ENCODE data around the gene TAGLN2. TPM values are rescaled to one million over a fixed set of nuclear protein-coding genes. Genes with fewer than 3 reads are reported as not detected.

Gene TAGLN2
- total and polyA plus RNA-seq, 10 of the 15 experiments (the other 5 are each of a cell fraction or from before 2014, with no cell fraction given) = 155 to 611 (median 363) TPM

DNA sequence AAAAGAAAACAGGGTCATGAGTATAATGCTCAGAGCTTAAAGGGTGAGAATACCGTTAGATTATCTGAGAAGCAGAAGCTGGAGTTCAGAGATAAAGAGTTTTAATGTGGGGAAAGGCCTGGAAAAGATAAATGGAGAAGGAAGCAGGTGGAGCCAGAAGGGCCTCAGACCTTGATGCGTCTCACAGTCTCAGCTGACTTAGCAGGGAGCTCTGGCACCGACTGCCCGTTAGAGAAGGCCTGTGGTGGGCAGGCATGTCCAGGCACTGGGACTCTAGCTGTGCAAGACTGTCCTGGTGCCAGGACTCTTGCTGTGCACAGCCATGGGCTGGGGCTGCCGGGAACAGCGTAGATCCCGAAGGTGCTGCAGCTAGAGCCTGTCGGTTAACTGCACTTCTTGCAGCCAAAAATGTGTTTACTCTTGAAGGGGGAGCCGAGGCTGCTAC, 32.5 kb upstream of the TAGLN2 start (continued):
- TF ChIP-seq, protein P1, sequence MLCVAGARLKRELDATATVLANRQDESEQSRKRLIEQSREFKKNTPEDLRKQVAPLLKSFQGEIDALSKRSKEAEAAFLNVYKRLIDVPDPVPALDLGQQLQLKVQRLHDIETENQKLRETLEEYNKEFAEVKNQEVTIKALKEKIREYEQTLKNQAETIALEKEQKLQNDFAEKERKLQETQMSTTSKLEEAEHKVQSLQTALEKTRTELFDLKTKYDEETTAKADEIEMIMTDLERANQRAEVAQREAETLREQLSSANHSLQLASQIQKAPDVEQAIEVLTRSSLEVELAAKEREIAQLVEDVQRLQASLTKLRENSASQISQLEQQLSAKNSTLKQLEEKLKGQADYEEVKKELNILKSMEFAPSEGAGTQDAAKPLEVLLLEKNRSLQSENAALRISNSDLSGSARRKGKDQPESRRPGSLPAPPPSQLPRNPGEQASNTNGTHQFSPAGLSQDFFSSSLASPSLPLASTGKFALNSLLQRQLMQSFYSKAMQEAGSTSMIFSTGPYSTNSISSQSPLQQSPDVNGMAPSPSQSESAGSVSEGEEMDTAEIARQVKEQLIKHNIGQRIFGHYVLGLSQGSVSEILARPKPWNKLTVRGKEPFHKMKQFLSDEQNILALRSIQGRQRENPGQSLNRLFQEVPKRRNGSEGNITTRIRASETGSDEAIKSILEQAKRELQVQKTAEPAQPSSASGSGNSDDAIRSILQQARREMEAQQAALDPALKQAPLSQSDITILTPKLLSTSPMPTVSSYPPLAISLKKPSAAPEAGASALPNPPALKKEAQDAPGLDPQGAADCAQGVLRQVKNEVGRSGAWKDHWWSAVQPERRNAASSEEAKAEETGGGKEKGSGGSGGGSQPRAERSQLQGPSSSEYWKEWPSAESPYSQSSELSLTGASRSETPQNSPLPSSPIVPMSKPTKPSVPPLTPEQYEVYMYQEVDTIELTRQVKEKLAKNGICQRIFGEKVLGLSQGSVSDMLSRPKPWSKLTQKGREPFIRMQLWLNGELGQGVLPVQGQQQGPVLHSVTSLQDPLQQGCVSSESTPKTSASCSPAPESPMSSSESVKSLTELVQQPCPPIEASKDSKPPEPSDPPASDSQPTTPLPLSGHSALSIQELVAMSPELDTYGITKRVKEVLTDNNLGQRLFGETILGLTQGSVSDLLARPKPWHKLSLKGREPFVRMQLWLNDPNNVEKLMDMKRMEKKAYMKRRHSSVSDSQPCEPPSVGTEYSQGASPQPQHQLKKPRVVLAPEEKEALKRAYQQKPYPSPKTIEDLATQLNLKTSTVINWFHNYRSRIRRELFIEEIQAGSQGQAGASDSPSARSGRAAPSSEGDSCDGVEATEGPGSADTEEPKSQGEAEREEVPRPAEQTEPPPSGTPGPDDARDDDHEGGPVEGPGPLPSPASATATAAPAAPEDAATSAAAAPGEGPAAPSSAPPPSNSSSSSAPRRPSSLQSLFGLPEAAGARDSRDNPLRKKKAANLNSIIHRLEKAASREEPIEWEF (IDR thresholded peaks at IDR 0.05; ENCODE audit: insufficient replicate concordance, low read depth, low read length) = no peak
- TF ChIP-seq ZNF207 (IDR thresholded peaks at IDR 0.05; ENCODE audit: borderline replicate concordance) = no peak
- no peak for TF ChIP-seq ZNF24 (IDR thresholded peaks at IDR 0.05)
- no peak for TF ChIP-seq ATF7 (IDR thresholded peaks at IDR 0.05; ENCODE audit: low read depth)
- TF ChIP-seq SMAD1 (IDR thresholded peaks at IDR 0.05; ENCODE audit: low read depth, partially characterized antibody) = no peak

DNA sequence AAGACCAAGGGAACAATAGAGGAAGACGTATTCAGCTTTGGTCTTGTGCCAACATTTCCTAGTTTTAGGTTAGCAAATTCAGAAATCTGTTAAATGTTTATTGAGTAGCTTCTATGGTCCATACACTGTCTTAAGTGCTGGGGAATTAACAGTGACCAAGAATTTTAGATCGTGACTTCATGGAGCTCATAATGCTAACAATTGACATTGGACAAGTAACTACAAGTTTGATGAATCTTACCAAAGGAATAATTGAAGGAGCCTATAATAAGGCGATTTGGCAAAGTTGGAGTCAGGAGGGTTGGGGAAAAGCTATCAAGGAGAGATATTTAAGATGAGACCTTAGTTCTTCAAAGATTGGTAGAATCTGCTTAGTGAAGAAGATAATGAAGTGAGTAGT, 30.1 kb upstream of the TAGLN2 start:
- ATAC-seq (no peak), FAIRE-seq (no peak), DNase-seq (ENCODE audit: low read depth, low spot score) (no peak)
- ChIA-PET SMC1A (ENCODE audit: uncharacterized antibody, unreplicated experiment) (interaction anchor here (2.2 kb wide), 1 partner anchor 60 kb away, joined by 5 read pairs; no protein-coding TSS in a partner anchor), CTCF (interaction anchor here (1.3 to 2.8 kb wide), 3 partner anchors 15 to 124 kb away, joined by 3 to 22 read pairs (median 3); no protein-coding TSS in a partner anchor), POLR2A (no interaction called here), RAD21 (ENCODE audit: unreplicated experiment) (interaction anchor here (1.1 kb wide), 1 partner anchor 51 kb away, joined by 4 read pairs; no protein-coding TSS in a partner anchor)
- intact Hi-C loops (cut with micrococcal nuclease; ENCODE audit: unreplicated experiment) = no loop called here
- Histone ChIP-seq H3K4me3 (no peak overlapping the region), H3K36me3 (ENCODE audit: control insufficient read depth in 2 of 2, insufficient read depth in 2 of 2, low read length in 1 of 2) (no peaks in the 10 kb centered on the region), H3K27me3 (replicated peaks in 1 of 2; ENCODE audit: control insufficient read depth in 2 of 2, insufficient read depth in 2 of 2, low read length in 1 of 2) (peaks cover 0 to 4% of the 10 kb centered on the region in 2 experiments; a peak in 2 of 4 replicates), H3K4me2 (ENCODE audit: control insufficient read depth, insufficient read depth) (no peak overlapping the region), H2AFZ (ENCODE audit: control insufficient read depth, low read depth, low read length) (no peak overlapping the region), H4K20me1 (ENCODE audit: control insufficient read depth, insufficient read depth) (no peaks in the 10 kb centered on the region), H3K4me1 (ENCODE audit: control insufficient read depth, insufficient read depth, low read length) (peaks cover 13% of the 10 kb centered on the region), H3K9ac (ENCODE audit: control insufficient read depth, insufficient read depth, low read length) (no peak overlapping the region), H3K9me3 (replicated peaks; ENCODE audit: control insufficient read depth, insufficient read depth, low read length) (no peaks in the 10 kb centered on the region), H3K27ac (ENCODE audit: control insufficient read depth, insufficient read depth) (no peak overlapping the region), H3K79me2 (ENCODE audit: control insufficient read depth, insufficient read depth, low read length) (no peaks in the 10 kb centered on the region)
- TF ChIP-seq RFX5 (IDR thresholded peaks at IDR 0.05; ENCODE audit: low read depth, low read length) = no peak
- in situ Hi-C loops (cut with MboI) = no loop called here
- 8% methylated on average over 3 of the region's 3 CpGs for WGBS (ENCODE audit: insufficient coverage, insufficient replicate concordance, low lambda C conversion rate, missing lambda C conversion rate)
- BruUV-seq (replicated peaks) = no TSS peak

All from GM12878 (cell line).